ENCODE data around the gene MALT1.

MALT1 gene
- total RNA-seq = 120 to 329 (median 198) reads per million in 9 experiments

GRCh38 chr18:58671111-58671631 is at the start of gene MALT1:
TSS of gene MALT1 (plus strand) at chr18:58671465. CDS start at chr18:58671644, 179 bp downstream.
- peak; percentile 93 to 95 (median 95) for DNase-seq
- Mint-ChIP-seq H3K9me3 (no peaks in the 10 kb centered on the region), H3K4me3 (peak within 1 kb of the TSS; percentile 95 to 97), H3K36me3 (ENCODE audit: insufficient read depth) (peaks cover 16% of the 10 kb centered on the region), H3K27ac (peak within 1 kb of the TSS; percentile 90 to 95), H3K4me1 (ENCODE audit: low read depth in 2 of 2) (peaks cover 30 to 37% of the 10 kb centered on the region in 2 donors), H3K27me3 (no peaks in the 10 kb centered on the region)
- ATAC-seq (replicated peaks) = peak; percentile 83

DNA sequence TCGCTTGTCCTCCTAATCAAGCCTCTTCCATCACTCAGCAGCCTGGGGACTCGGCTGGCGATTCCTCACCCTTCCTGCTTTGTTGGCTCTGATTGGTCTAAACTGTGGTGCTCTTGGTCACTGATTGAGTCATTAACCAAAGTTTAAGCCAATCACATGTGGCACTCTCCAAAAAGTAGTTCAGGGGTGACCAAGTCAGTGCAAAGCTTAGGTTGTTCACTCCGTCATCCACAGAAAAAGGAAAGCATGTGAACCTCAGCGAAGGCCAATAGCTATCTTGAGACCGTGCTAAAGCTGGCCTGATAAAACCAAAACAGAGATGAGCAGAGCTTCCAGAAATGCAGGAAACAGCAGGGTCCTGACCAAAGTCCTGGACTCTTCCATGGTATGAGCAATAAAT is 47.3 kb upstream of the MALT1 start:
- ATAC-seq (replicated peaks) = no peak
- Mint-ChIP-seq H3K4me3 (no peak overlapping the region), H3K9me3 (no peaks in the 10 kb centered on the region), H3K36me3 (ENCODE audit: insufficient read depth) (no peaks in the 10 kb centered on the region), H3K4me1 (ENCODE audit: low read depth in 2 of 2) (no peaks in the 10 kb centered on the region), H3K27ac (no peak overlapping the region), H3K27me3 (peaks cover 0 to 11% of the 10 kb centered on the region in 2 donors)
- DNase-seq = no peak

- Mint-ChIP-seq H3K9me3 (no peaks in the 10 kb centered on the region), H3K4me3 (no peak overlapping the region), H3K4me1 (ENCODE audit: low read depth in 2 of 2) (peaks cover 0 to 4% of the 10 kb centered on the region in 2 donors), H3K36me3 (ENCODE audit: insufficient read depth) (no peaks in the 10 kb centered on the region), H3K27me3 (peaks cover 0 to 11% of the 10 kb centered on the region in 2 donors), H3K27ac (no peak overlapping the region)
- DNase-seq = no peak
- ATAC-seq (replicated peaks) = no peak
Observed at GRCh38 chr18:58625839-58626238, 45.4 kb upstream of the MALT1 start.

- ATAC-seq (replicated peaks) (no peak), DNase-seq (no peak)
- peaks cover 0 to 3% of the 10 kb centered on the region in 2 donors for H3K27me3 Mint-ChIP-seq
- peak overlapping the region in 1 of 2 donors; percentile 8 for H3K27ac Mint-ChIP-seq
- no peaks in the 10 kb centered on the region for H3K36me3 Mint-ChIP-seq (ENCODE audit: insufficient read depth)
- peaks cover 0 to 4% of the 10 kb centered on the region in 2 donors for H3K4me1 Mint-ChIP-seq (ENCODE audit: low read depth in 2 of 2)
- H3K9me3 Mint-ChIP-seq = no peaks in the 10 kb centered on the region
- no peak overlapping the region for H3K4me3 Mint-ChIP-seq
Observed at GRCh38 chr18:58630071-58630470, 41.2 kb upstream of the MALT1 start.

DNA sequence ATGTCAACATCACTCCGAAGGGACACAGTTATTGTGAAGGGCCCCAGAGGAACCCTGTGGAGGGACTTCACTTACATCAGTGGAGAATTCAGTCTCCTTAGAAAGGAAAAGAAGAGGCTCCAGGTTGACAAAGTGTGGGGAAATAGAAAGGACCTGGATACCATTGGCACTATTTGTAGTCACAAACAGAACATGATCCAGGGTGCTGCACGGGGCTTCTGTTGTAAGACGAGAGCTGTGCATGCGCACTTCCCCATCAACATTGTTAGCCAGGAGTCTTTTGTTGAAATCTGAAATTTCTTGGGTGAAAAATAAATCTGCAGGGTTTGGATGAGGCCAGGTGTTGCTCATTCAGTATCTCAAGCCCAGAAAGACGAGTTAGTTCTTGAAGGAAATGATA is 40.0 kb upstream of the MALT1 start:
- peaks cover 0 to 4% of the 10 kb centered on the region in 2 donors for H3K4me1 Mint-ChIP-seq (ENCODE audit: low read depth in 2 of 2)

GRCh38 chr18:58632552-58632951 is 38.7 kb upstream of the MALT1 start:
- no peaks in the 10 kb centered on the region for H3K9me3 Mint-ChIP-seq
- no peak for ATAC-seq (replicated peaks)
- no peak for DNase-seq
- H3K4me1 Mint-ChIP-seq (ENCODE audit: low read depth in 2 of 2) = peaks cover 0 to 4% of the 10 kb centered on the region in 2 donors
- no peaks in the 10 kb centered on the region for H3K36me3 Mint-ChIP-seq (ENCODE audit: insufficient read depth)
- no peak overlapping the region for H3K4me3 Mint-ChIP-seq
- no peak overlapping the region for H3K27ac Mint-ChIP-seq
- no peaks in the 10 kb centered on the region for H3K27me3 Mint-ChIP-seq

More for the DNA sequence above, 40.0 kb upstream of the MALT1 start:
- ATAC-seq (replicated peaks) (no peak), DNase-seq (no peak)
- no peaks in the 10 kb centered on the region for H3K9me3 Mint-ChIP-seq
- no peak overlapping the region for H3K4me3 Mint-ChIP-seq
- no peaks in the 10 kb centered on the region for H3K27me3 Mint-ChIP-seq
- H3K36me3 Mint-ChIP-seq (ENCODE audit: insufficient read depth) = no peaks in the 10 kb centered on the region
- H3K27ac Mint-ChIP-seq = no peak overlapping the region

GRCh38 chr18:58633874-58634273 is 37.4 kb upstream of the MALT1 start:
- no peak overlapping the region for H3K4me3 Mint-ChIP-seq
- H3K27ac Mint-ChIP-seq = no peak overlapping the region
- H3K9me3 Mint-ChIP-seq = no peaks in the 10 kb centered on the region
- ATAC-seq (replicated peaks) (no peak), DNase-seq (no peak)
- H3K27me3 Mint-ChIP-seq = no peaks in the 10 kb centered on the region
- no peaks in the 10 kb centered on the region for H3K36me3 Mint-ChIP-seq (ENCODE audit: insufficient read depth)
- H3K4me1 Mint-ChIP-seq (ENCODE audit: low read depth in 2 of 2) = peaks cover 0 to 4% of the 10 kb centered on the region in 2 donors

DNA sequence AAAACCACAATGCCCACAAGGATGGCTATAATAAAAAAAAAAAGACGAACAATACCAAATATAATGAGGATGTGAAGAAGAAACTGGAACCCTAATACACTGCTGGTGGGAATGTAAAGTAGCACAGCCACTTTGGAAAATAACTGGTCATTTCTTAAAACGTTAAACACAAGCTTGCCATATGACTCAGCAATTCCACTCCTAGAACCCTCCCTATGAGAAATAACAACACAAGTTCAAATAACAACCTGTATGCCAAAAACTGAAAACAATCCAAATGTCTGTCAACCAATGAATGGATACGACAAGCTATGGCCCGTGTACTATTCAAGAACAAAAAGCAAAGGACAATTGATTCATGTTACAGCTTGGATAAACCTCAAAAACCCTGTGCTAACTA is 35.4 kb upstream of the MALT1 start:
- Mint-ChIP-seq H3K27ac (no peak overlapping the region), H3K9me3 (no peaks in the 10 kb centered on the region), H3K4me1 (ENCODE audit: low read depth in 2 of 2) (no peaks in the 10 kb centered on the region), H3K4me3 (no peak overlapping the region), H3K27me3 (no peaks in the 10 kb centered on the region), H3K36me3 (ENCODE audit: insufficient read depth) (no peaks in the 10 kb centered on the region)
- no peak for ATAC-seq (replicated peaks)
- no peak for DNase-seq

GRCh38 chr18:58637197-58637596 is 34.1 kb upstream of the MALT1 start:
- Mint-ChIP-seq H3K9me3 (no peaks in the 10 kb centered on the region), H3K27me3 (no peaks in the 10 kb centered on the region), H3K4me3 (no peak overlapping the region), H3K27ac (no peak overlapping the region), H3K4me1 (ENCODE audit: low read depth in 2 of 2) (no peaks in the 10 kb centered on the region), H3K36me3 (ENCODE audit: insufficient read depth) (no peaks in the 10 kb centered on the region)
- no peak for ATAC-seq (replicated peaks)
- no peak for DNase-seq

GRCh38 chr18:58637946-58638345 is 33.3 kb upstream of the MALT1 start:
- Mint-ChIP-seq H3K36me3 (ENCODE audit: insufficient read depth) (no peaks in the 10 kb centered on the region), H3K9me3 (no peaks in the 10 kb centered on the region), H3K4me1 (ENCODE audit: low read depth in 2 of 2) (no peaks in the 10 kb centered on the region), H3K27ac (peak overlapping the region in 1 of 2 donors; percentile 11), H3K27me3 (no peaks in the 10 kb centered on the region), H3K4me3 (no peak overlapping the region)
- DNase-seq = no peak
- no peak for ATAC-seq (replicated peaks)

- DNase-seq (no peak), ATAC-seq (replicated peaks) (no peak)
- H3K27me3 Mint-ChIP-seq = no peaks in the 10 kb centered on the region
- H3K4me3 Mint-ChIP-seq = no peak overlapping the region
- H3K36me3 Mint-ChIP-seq (ENCODE audit: insufficient read depth) = no peaks in the 10 kb centered on the region
- H3K4me1 Mint-ChIP-seq (ENCODE audit: low read depth in 2 of 2) = no peaks in the 10 kb centered on the region
- H3K9me3 Mint-ChIP-seq = no peaks in the 10 kb centered on the region
- peak overlapping the region in 1 of 2 donors; percentile 11 for H3K27ac Mint-ChIP-seq
Observed at GRCh38 chr18:58638441-58638840, 32.8 kb upstream of the MALT1 start.

- no peak for ATAC-seq (replicated peaks)
- Mint-ChIP-seq H3K4me1 (ENCODE audit: low read depth in 2 of 2) (no peaks in the 10 kb centered on the region), H3K27me3 (no peaks in the 10 kb centered on the region), H3K27ac (no peak overlapping the region), H3K4me3 (no peak overlapping the region), H3K9me3 (no peaks in the 10 kb centered on the region), H3K36me3 (ENCODE audit: insufficient read depth) (no peaks in the 10 kb centered on the region)
- no peak for DNase-seq
Observed at GRCh38 chr18:58639237-58639636, 32.0 kb upstream of the MALT1 start.

- no peak for ATAC-seq (replicated peaks)
- no peak for DNase-seq
- no peaks in the 10 kb centered on the region for H3K36me3 Mint-ChIP-seq (ENCODE audit: insufficient read depth)
- H3K27me3 Mint-ChIP-seq = no peaks in the 10 kb centered on the region
- no peak overlapping the region for H3K4me3 Mint-ChIP-seq
- no peaks in the 10 kb centered on the region for H3K9me3 Mint-ChIP-seq
- no peak overlapping the region for H3K27ac Mint-ChIP-seq
- H3K4me1 Mint-ChIP-seq (ENCODE audit: low read depth in 2 of 2) = no peaks in the 10 kb centered on the region
Observed at GRCh38 chr18:58639751-58640427, 31.4 kb upstream of the MALT1 start.

DNA sequence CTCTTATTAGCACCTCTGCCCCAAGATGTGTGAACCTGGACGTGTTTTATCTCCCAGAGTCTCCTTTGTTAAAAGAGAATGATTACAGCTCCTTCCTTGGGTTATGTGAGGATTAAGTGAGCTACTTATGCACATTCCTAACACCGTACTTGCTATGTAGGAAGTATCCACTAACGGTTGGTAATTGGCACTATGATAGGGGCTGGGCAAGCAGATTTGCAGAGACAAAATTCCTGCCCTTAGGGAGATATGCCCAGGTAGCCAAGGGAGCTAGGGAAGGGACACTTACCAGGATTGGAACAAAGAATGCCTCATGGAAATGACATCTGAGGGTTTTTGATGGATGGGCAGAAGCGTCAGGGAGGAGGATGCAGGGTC is 30.8 kb upstream of the MALT1 start:
- no peak overlapping the region for H3K4me3 Mint-ChIP-seq
- no peaks in the 10 kb centered on the region for H3K4me1 Mint-ChIP-seq (ENCODE audit: low read depth in 2 of 2)
- DNase-seq = no peak
- no peak for ATAC-seq (replicated peaks)
- H3K36me3 Mint-ChIP-seq (ENCODE audit: insufficient read depth) = no peaks in the 10 kb centered on the region
- no peaks in the 10 kb centered on the region for H3K9me3 Mint-ChIP-seq
- H3K27me3 Mint-ChIP-seq = no peaks in the 10 kb centered on the region
- H3K27ac Mint-ChIP-seq = no peak overlapping the region
